Testis (tissue), 3 donors: ENCODE measurements around the gene OPA3. TPM values are rescaled to one million over a fixed set of nuclear protein-coding genes. Genes with fewer than 3 reads are reported as not detected.

Source experiments
- DNase-seq: peaks from one replicate; pipeline ENCODE4 v3.0.0-alpha.2; 2019
- H3K27ac ChIP-seq, 2 donors: fragments of 200-600 bp; sonication (generic); one replicate each; pipeline ENCODE4 v1.5.1; 2019
- H3K27me3 ChIP-seq: fragments of 200-600 bp; sonication (generic); one replicate; pipeline ENCODE4 v1.5.1; 2019
- H3K36me3 ChIP-seq: fragments of 200-600 bp; sonication (generic); one replicate; pipeline ENCODE4 v1.5.1; 2017; ENCODE audit warnings: low read depth; ENCODE audit errors: missing control alignments
- H3K4me1 ChIP-seq: fragments of 200-600 bp; sonication (generic); one replicate; pipeline ENCODE4 v1.5.1; 2019
- H3K4me3 ChIP-seq, 2 donors: fragments of 200-600 bp; sonication (generic); one replicate each; pipeline ENCODE4 v1.5.1; 2017 to 2019
- H3K9me3 ChIP-seq: fragments of 200-600 bp; sonication (generic); one replicate; pipeline ENCODE4 v1.5.1; 2017
- CTCF ChIP-seq, 3 experiments: fragments of 450-650 bp in 2 of 3; fragments of 200-600 bp in 1 of 3; sonication (generic) in 1 of 3; IDR thresholded peaks; one replicate each; pipeline ENCODE4 v1.5.1; 2016 to 2019; ENCODE audit warnings: antibody characterized with exemption in 3 of 3, mild to moderate bottlenecking in 2 of 3, moderate library complexity in 1 of 3
- POLR2A ChIP-seq: fragments of 450-650 bp; IDR thresholded peaks from one replicate; pipeline ENCODE4 v1.6.1; 2017; ENCODE audit warnings: antibody characterized with exemption, mild to moderate bottlenecking, moderate library complexity
- WGBS, 2 donors: methylation state at CpG; one replicate each; pipeline ENCODE4 v1.1.5; 2018; 5-methylcytosine and 5-hydroxymethylcytosine counted together
- intact Hi-C: fragments of 100-400 bp; cut with DNase I; formaldehyde crosslinking; loops from one replicate; pipeline ENCODE4 v1.15.1; 2023; ENCODE audit warnings: low total_unique reads
- polyA plus RNA-seq: library from polyadenylated mRNA; stranded (reverse); fragments of 350-450 nt; fragmentation: Illumina TruSeq; extraction: RNeasy Lipid Tissue Mini Kit (QIAGEN cat#74804); gene quantifications from one replicate; pipeline ENCODE4 v1.2.3, GENCODE V29; 2014; ENCODE audit warnings: low read depth, low replicate concordance; ENCODE audit not compliant: insufficient read depth
- total RNA-seq, 2 donors: library from RNA; depleted of rRNA; stranded (reverse); fragments of >200 nt; gene quantifications; one replicate each; pipeline ENCODE4 v1.2.3, GENCODE V29; 2016

OPA3 gene
- total and polyA plus RNA-seq, 3 donors from 2014 or later, result 18.3 to 20.9 (median 19.3) TPM

- Histone ChIP-seq H3K4me3 (no peak overlapping the region), H3K27ac (no peak overlapping the region), H3K36me3 (no peaks in the 10 kb centered on the region), H3K9me3 (no peaks in the 10 kb centered on the region), H3K4me1 (peaks cover 13% of the 10 kb centered on the region), H3K27me3 (no peaks in the 10 kb centered on the region)
- DNase-seq, result peak; percentile 57
- TF ChIP-seq CTCF (IDR thresholded peaks at IDR 0.05) (no peak), POLR2A (no peak)
- intact Hi-C loops, result no loop called here
- WGBS, 2 donors, result 46 to 52% methylated on average over 10 to 11 of the region's 11 CpGs
These were observed 7.3 kb downstream of the OPA3 start for GRCh38 chr19:45577111-45577905.

GRCh38 chr19:45576682-45577081 is 7.9 kb downstream of the OPA3 start:
- Histone ChIP-seq H3K4me3 (no peak overlapping the region), H3K27ac (no peak overlapping the region), H3K4me1 (peaks cover 13% of the 10 kb centered on the region), H3K9me3 (no peaks in the 10 kb centered on the region), H3K36me3 (no peaks in the 10 kb centered on the region), H3K27me3 (no peaks in the 10 kb centered on the region)
- WGBS, 2 donors, result 25 to 64% methylated on average over 3 of the region's 3 CpGs
- DNase-seq, result no peak
- intact Hi-C loops, result no loop called here
- TF ChIP-seq POLR2A (no peak), CTCF (IDR thresholded peaks at IDR 0.05) (no peak)

GRCh38 chr19:45575216-45575615 is 9.4 kb downstream of the OPA3 start:
- H3K9me3 ChIP-seq, result no peaks in the 10 kb centered on the region
- DNase-seq, result no peak
- H3K27me3 ChIP-seq, result no peaks in the 10 kb centered on the region
- peaks cover 13% of the 10 kb centered on the region for H3K4me1 ChIP-seq
- H3K36me3 ChIP-seq, result no peaks in the 10 kb centered on the region
- intact Hi-C loops, result no loop called here
- TF ChIP-seq CTCF (IDR thresholded peaks at IDR 0.05), result no peak
- no peak for TF ChIP-seq POLR2A
- WGBS, 2 donors, result 93 to 96% methylated on average over 5 of the region's 5 CpGs
- no peak overlapping the region for H3K4me3 ChIP-seq
- no peak overlapping the region for H3K27ac ChIP-seq

- TF ChIP-seq CTCF (IDR thresholded peaks at IDR 0.05) (no peak), POLR2A (no peak)
- WGBS, 2 donors, result 70 to 73% methylated on average over 4 of the region's 4 CpGs
- H3K9me3 ChIP-seq, result no peaks in the 10 kb centered on the region
- H3K36me3 ChIP-seq, result no peaks in the 10 kb centered on the region
- no peaks in the 10 kb centered on the region for H3K27me3 ChIP-seq
- no peak for DNase-seq
- H3K4me1 ChIP-seq, result peaks cover 13% of the 10 kb centered on the region
- no peak overlapping the region for H3K27ac ChIP-seq
- intact Hi-C loops, result no loop called here
- no peak overlapping the region for H3K4me3 ChIP-seq
These were observed 10.1 kb downstream of the OPA3 start for GRCh38 chr19:45574526-45574925.
